WTC11 (cell line): Measurements from ENCODE around the gene TMEM141. TPM values are rescaled to one million over a fixed set of nuclear protein-coding genes. Genes with fewer than 3 reads are reported as not detected.
A peak's percentile ranks its signal among the peaks of the same experiment; 100 is the strongest.

Experiments
- ATAC-seq: fragments of 200-7000 bp; cut with Tn5 transposase; 2 replicates; pipeline ENCODE4 v1.10.0; 2021; ENCODE audit warnings: mild to moderate bottlenecking, moderate library complexity
- CTCF ChIA-PET: fragments of 300-600 bp; sonication (Branson Sonifier 250); formaldehyde crosslinking; loops from one replicate; lab custom pipeline; 2021; ENCODE audit warnings: antibody characterized with exemption; lab: Charles Lee
- POLR2A ChIA-PET: fragments of 350-600 bp; sonication (Branson Sonifier 250); formaldehyde crosslinking; loops from one replicate; lab custom pipeline; 2021; ENCODE audit warnings: antibody characterized with exemption; lab: Charles Lee
- DNase-seq: peaks from one replicate; pipeline ENCODE4 v3.0.0; 2021; ENCODE audit warnings: low spot score
- H3K27ac Mint-ChIP-seq: 2 replicates; pipeline ENCODE4 v1.8.0; 2021; ENCODE audit warnings: mixed read lengths
- H3K27me3 Mint-ChIP-seq: 2 replicates; pipeline ENCODE4 v1.8.0; 2021; ENCODE audit warnings: low read depth, mild to moderate bottlenecking, moderate library complexity, mixed read lengths
- H3K36me3 Mint-ChIP-seq: 2 replicates; pipeline ENCODE4 v1.8.0; 2021; ENCODE audit warnings: mixed read lengths
- H3K4me1 Mint-ChIP-seq: 2 replicates; pipeline ENCODE4 v1.8.0; 2022; ENCODE audit warnings: mixed read lengths
- H3K4me3 Mint-ChIP-seq: 2 replicates; pipeline ENCODE4 v1.8.0; 2021; ENCODE audit warnings: mild to moderate bottlenecking, moderate library complexity, mixed read lengths
- H3K9me3 Mint-ChIP-seq: 2 replicates; pipeline ENCODE4 v1.8.0; 2021; ENCODE audit warnings: mixed read lengths
- ATF2 ChIP-seq: sonication (generic); formaldehyde crosslinking; IDR thresholded peaks from 2 replicates; pipeline ENCODE4 v1.8.1; 2022; ENCODE audit warnings: low read depth, missing genetic modification reagents, borderline replicate concordance
- ATF6 ChIP-seq: sonication (generic); formaldehyde crosslinking; IDR thresholded peaks from 2 replicates; pipeline ENCODE4 v1.8.1; 2023; ENCODE audit warnings: mild to moderate bottlenecking, missing genetic modification reagents
- ETV6 ChIP-seq: sonication (generic); formaldehyde crosslinking; IDR thresholded peaks from 2 replicates; pipeline ENCODE4 v1.8.1; 2022; ENCODE audit warnings: mild to moderate bottlenecking, missing genetic modification reagents
- FOXP1 ChIP-seq: sonication (generic); formaldehyde crosslinking; IDR thresholded peaks from 2 replicates; pipeline ENCODE4 v1.8.0; 2022; ENCODE audit warnings: missing genetic modification reagents, mild to moderate bottlenecking, moderate library complexity, borderline replicate concordance
- FOXP4 ChIP-seq: sonication (generic); formaldehyde crosslinking; IDR thresholded peaks from 2 replicates; pipeline ENCODE4 v1.8.0; 2022; ENCODE audit warnings: mild to moderate bottlenecking, missing genetic modification reagents
- IRF2 ChIP-seq: sonication (generic); formaldehyde crosslinking; IDR thresholded peaks from 2 replicates; pipeline ENCODE4 v1.8.0; 2022; ENCODE audit warnings: low read depth, missing genetic modification reagents, borderline replicate concordance
- MAX ChIP-seq: sonication (generic); formaldehyde crosslinking; IDR thresholded peaks from 2 replicates; pipeline ENCODE4 v1.8.0; 2022; ENCODE audit warnings: mild to moderate bottlenecking, missing genetic modification reagents
- NR2C2 ChIP-seq: sonication (generic); formaldehyde crosslinking; IDR thresholded peaks from 2 replicates; pipeline ENCODE4 v1.8.0; 2022; ENCODE audit warnings: mild to moderate bottlenecking, missing genetic modification reagents
- PRRX2 ChIP-seq: fragments of 250-450 bp; sonication (Bioruptor Pico); IDR thresholded peaks from 2 replicates; pipeline ENCODE4 v1.8.0; 2021; ENCODE audit warnings: mild to moderate bottlenecking
- TEAD4 ChIP-seq: sonication (generic); formaldehyde crosslinking; IDR thresholded peaks from 2 replicates; pipeline ENCODE4 v1.8.0; 2022; ENCODE audit warnings: mild to moderate bottlenecking, missing genetic modification reagents
- USF1 ChIP-seq: sonication (generic); formaldehyde crosslinking; IDR thresholded peaks from 2 replicates; pipeline ENCODE4 v1.8.0; 2022; ENCODE audit warnings: mild to moderate bottlenecking, missing genetic modification reagents
- USF2 ChIP-seq: sonication (generic); formaldehyde crosslinking; IDR thresholded peaks from 2 replicates; pipeline ENCODE4 v1.8.1; 2023; ENCODE audit warnings: mild to moderate bottlenecking, missing genetic modification reagents, moderate library complexity
- ZNF317 ChIP-seq: sonication (generic); formaldehyde crosslinking; IDR thresholded peaks from 2 replicates; pipeline ENCODE4 v1.8.1; 2023; ENCODE audit warnings: low read depth, mild to moderate bottlenecking, moderate library complexity, missing genetic modification reagents, borderline replicate concordance
- ZNF396 ChIP-seq: fragments of 250-450 bp; sonication (Bioruptor Pico); IDR thresholded peaks from 2 replicates; pipeline ENCODE4 v1.8.0; 2021; ENCODE audit warnings: mild to moderate bottlenecking, moderate library complexity, borderline replicate concordance
- ZNF425 ChIP-seq: fragments of 250-450 bp; sonication (Bioruptor Pico); conservative IDR thresholded peaks from 2 replicates; pipeline ENCODE4 v1.9.0; 2021; ENCODE audit warnings: mild to moderate bottlenecking
- ZNF532 ChIP-seq: fragments of 250-450 bp; sonication (Bioruptor Pico); IDR thresholded peaks from 2 replicates; pipeline ENCODE4 v1.9.0; 2021; ENCODE audit warnings: mild to moderate bottlenecking, borderline replicate concordance
- ZSCAN18 ChIP-seq: fragments of 250-450 bp; sonication (Bioruptor Pico); IDR thresholded peaks from 2 replicates; pipeline ENCODE4 v2.1.2; 2022; ENCODE audit warnings: mild to moderate bottlenecking, moderate library complexity
- total RNA-seq: library from RNA; stranded (reverse); gene quantifications from 3 replicates; pipeline ENCODE4 v1.2.3, GENCODE V29; 2021

The TMEM141 gene
- total RNA-seq, 1 experiment from 2014 or later = 72.0 TPM

GRCh38 chr9:136742591-136743391 is 48.4 kb upstream of the TMEM141 start, which contains the start of gene LCN10 (continued):
- no peak for TF ChIP-seq ATF2 (CRISPR knock-in tag)
- TF ChIP-seq NR2C2 = no peak
- TF ChIP-seq TEAD4 (CRISPR knock-in tag) = no peak
- peak; percentile 26; the same call in 1 of the 2 replicates for TF ChIP-seq USF2 (CRISPR knock-in tag)
- TF ChIP-seq USF1 = no peak
- peak; percentile 65; the same call in 1 of the 2 replicates for TF ChIP-seq MAX (CRISPR knock-in tag)
- 0 out of 2 replicates have a peak, but pooled peaks have one; percentile 26 for TF ChIP-seq ETV6 (CRISPR knock-in tag)

- H3K36me3 Mint-ChIP-seq = no peaks in the 10 kb centered on the region
- no peak for DNase-seq
- no peaks in the 10 kb centered on the region for H3K27me3 Mint-ChIP-seq
- ATAC-seq = no peak
- H3K4me3 Mint-ChIP-seq = no peak overlapping the region
- H3K9me3 Mint-ChIP-seq = peaks cover under 1% of the 10 kb centered on the region; the same call in 1 of the 2 replicates
- H3K27ac Mint-ChIP-seq = no peak overlapping the region
- ChIA-PET POLR2A (no interaction called here), CTCF (interaction anchor here (1.1 to 4.7 kb wide), 5 partner anchors 11 to 21 kb away, joined by 3 to 40 read pairs (median 7); partner anchors contain the start of gene LCN8)
- no peaks in the 10 kb centered on the region; the same call in none of the 2 replicates for H3K4me1 Mint-ChIP-seq
- no peak for TF ChIP-seq ZNF532 (CRISPR knock-in tag)
- TF ChIP-seq ZNF317 = no peak
- TF ChIP-seq ATF6 (CRISPR knock-in tag) = no peak
- no peak for TF ChIP-seq ZSCAN18 (CRISPR knock-in tag)
- TF ChIP-seq ZNF396 (CRISPR knock-in tag) = no peak
- TF ChIP-seq IRF2 = no peak
- TF ChIP-seq ZNF425 (CRISPR knock-in tag) = no peak
- TF ChIP-seq FOXP4 = no peak
- no peak for TF ChIP-seq PRRX2 (CRISPR knock-in tag)
- TF ChIP-seq TEAD4 (CRISPR knock-in tag) = no peak
- TF ChIP-seq FOXP1 (CRISPR knock-in tag) = no peak
These were observed 47.4 kb upstream of the TMEM141 start for GRCh38 chr9:136743639-136744211.
